GM21381 (cell line): ENCODE results near the gene TMEM140.

ENCODE experiments used
- ATAC-seq: cut with Tn5 transposase; IDR thresholded peaks from one replicate; pipeline ENCODE4 v1.9.1; 2021; ENCODE audit warnings: mild to moderate bottlenecking, moderate library complexity; ENCODE audit not compliant: unreplicated experiment

Gene TMEM140

DNA sequence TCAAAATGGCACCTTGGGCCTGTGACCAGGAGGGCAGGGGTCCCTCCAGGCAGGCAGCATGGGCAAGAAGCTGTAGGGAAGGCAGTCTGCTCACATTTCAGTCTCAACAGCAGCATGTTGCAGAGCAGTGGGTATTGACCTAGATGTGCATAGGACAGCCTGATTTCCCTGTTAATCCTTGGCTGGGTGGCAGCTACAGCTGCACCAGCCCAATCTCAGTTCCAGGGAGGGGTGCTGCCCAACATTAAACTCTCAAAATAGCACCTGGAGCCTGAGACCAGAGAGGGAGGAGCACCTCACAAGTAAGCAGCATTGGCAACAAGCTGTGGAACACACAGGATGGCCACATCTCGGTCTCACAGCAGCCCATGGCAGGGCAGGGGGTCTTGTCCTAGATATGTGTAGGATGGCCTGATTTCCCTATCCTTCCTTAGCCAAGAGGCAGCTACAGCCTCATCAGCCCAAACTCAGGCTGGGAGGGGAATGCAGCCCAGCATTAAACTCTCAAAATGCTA, 10.3 kb downstream of the TMEM140 start:
- ATAC-seq: no peak

DNA sequence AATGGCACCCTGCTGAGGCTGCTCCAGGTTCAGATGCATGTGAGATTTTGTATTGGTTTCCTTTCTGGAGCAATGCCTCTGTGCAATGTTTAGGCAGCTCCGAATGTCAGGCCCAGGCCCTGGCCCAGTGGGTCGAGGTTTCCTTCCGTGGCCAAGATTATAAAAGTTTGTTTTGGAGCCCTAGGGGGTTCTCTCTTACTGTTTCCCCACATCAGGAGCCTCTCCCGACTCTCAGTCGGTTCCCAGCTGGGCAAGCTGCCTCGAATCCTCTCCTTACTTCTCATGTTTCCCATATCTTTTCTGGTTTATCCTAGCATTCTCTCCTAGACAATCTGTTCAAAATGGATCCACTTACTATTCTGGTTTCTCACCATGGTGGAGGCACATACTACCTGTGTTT, 11.0 kb downstream of the TMEM140 start:
- ATAC-seq: no peak

DNA sequence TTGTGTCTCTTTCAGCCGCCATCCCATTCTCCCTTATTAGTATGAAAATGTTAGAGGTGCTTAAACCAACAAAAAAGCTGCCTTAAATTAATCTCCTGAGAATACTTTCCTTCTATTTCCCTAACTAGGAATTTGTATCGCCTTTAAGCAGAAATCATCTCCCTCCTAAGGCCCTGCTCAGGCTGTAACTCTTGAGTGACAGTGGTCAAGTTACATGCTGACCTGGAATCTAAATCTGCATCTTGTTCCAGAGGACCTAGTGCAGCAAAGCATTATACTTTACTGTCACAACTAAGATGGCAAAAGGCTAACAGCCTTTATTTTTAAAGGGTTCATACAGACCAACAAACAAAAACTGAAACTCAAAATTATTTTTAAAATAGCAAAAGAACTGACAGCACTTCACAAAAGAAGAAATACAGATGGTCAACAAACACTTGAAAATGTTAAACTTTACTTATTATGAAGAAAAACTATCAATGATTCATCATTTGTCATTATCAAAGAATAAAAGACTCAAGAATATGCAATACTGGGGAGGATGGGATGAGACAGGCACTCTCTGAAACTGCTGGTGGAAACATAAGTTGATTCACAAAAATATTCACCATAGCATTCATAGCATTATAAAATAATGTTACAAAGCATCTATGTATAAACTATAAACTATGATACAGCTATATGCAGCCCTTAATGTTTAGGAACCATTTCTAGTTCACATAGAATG, 11.7 kb downstream of the TMEM140 start:
- no peak for ATAC-seq

DNA sequence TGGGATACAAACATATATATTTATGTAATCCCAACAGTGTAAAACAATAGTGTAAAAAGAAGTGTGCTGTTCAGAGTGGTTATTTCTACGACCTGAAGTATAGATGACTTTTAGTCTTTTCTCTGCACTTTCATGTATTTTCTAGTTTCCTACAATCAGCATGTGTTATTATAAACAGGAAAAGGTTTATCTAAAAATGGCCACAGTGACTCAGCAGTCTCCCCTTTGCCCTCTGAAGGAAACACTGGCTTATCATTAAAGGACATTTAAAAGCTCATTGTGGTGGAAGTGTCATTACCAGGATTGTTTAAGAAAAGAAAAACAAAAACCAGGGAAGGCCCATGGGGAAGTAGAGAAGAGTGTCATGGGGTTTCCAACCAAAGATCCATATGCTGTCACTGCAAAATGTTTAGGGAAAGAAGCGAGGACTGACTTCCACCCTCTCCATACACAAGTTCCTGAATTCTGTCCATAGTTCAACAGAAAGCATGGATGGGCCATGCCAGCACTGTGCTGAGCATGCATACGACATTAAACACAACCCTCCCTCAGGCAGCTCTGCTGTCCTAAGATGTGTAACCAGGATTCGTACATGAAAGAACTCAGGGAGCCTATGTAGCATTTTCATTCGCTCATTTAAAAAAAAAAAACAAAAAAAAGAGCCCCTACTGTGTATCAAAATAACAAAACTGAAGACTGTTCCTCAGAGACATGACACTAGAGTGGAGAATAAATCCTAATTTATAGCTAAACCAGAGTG, 12.4 kb downstream of the TMEM140 start:
- peak; percentile 43 for ATAC-seq

DNA sequence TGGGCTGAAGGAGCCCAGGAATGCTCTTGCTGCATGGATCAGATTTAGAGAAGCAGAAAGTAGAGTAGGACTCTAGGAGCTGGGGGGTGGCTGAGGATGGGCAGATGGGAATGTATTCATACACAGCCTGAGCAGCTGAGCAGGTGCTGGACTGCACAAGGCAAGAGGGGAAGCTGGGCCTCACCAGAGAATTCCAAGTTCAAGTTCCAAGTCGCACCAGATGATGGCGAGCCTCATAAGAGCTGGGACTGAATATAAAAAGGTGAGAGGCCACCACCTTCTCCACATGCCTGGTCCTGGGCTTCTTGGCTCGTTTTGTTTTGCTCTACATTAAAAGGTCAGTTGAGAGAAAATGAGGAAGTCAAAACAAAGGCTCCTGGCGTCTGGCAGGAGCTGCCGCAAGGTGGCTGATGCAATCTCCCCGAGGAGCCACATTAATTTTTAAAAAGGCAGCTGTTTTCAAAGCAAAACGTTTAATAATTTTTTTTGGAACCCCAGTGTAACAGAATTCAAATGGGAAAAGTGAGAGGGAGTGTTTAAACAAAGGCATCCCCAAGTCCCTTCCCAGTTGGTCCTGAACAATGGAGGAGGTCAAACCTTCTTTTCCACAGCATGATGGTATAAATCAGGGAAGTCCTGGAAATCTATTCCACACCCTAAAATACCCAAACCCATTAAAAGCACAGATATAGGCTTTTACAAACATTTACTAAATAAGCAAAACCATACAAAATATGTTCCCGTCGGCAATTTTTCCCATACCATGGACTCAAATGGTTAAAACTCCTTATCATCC, 13.2 kb downstream of the TMEM140 start:
- no peak for ATAC-seq

DNA sequence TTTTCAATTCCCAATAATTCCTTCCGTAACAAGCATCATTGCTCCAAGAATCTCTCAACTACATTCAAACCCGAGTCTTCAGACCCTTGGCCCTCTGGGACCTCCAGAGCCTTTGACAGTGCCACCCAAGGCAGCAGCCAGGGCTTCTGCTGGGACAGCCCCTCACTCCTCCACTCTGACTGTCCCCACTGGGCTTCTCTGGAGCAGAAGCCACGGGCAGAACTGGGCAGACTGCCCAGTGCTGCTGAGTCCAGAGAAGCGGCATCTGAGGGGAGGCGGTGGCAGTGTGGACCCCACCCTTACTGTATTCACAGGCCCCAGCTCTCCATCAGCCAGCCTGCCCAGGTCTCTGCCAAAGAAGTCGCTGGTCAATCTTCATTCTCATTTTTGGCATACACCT, 13.8 kb downstream of the TMEM140 start:
- ATAC-seq: no peak

DNA sequence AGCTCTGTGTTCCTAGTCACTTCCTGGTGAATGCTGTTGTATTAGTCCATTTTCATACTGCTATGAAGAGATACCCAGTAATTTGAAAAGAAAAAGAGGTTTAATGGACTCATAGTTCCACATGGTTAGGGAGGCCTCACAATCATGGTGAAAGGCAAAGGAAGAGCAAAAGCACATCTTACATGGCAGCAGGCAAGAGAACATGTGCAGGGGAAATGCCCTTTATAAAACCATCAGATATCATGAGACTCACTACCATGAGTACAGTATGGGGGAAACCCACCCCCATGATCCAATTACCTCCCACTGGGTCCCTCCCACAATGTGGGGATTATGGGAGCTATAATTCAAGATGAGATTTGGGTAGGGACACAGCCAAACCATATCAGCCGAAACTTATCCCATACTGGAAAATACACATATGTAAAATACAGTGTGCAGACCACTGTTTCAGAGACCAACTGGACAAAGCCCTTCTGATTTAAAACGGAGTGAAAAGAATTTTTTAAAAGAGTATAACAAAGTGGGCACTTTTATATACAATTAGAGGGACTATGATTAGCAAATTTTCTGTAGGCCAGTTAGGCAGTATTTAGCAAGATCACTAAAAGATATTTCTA, 14.6 kb downstream of the TMEM140 start:
- no peak for ATAC-seq

DNA sequence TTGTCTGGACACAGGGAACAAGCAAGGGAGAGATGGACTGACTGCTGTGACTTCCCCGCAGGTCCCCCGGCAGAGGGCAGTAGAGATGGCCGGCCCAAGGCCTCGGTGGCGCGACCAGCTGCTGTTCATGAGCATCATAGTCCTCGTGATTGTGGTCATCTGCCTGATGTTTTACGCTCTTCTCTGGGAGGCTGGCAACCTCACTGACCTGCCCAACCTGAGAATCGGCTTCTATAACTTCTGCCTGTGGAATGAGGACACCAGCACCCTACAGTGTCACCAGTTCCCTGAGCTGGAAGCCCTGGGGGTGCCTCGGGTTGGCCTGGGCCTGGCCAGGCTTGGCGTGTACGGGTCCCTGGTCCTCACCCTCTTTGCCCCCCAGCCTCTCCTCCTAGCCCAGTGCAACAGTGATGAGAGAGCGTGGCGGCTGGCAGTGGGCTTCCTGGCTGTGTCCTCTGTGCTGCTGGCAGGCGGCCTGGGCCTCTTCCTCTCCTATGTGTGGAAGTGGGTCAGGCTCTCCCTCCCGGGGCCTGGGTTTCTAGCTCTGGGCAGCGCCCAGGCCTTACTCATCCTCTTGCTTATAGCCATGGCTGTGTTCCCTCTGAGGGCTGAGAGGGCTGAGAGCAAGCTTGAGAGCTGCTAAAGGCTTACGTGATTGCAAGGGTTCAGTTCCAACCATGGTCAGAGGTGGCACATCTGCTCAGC, 16.6 kb downstream of the TMEM140 start:
- ATAC-seq: no peak

DNA sequence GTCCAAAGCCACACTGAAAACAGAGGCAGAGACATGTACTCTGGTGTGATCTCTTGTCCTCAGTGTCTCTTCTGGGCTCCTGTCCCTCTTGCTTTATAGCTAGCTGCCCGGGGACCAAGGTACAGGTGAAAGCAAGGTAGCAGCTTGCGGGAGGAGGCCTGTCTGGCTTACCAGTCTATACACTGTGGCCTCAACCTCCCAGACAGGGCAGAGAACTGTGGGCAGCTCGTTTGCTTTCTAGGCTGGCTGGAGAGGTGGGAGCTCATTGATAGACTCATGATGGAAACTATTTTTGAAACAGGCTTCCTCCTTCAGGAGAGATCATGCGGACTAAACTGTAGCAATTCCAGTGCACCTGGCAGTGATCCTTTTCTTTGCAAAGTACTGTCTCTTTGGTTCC, 18.0 kb downstream of the TMEM140 start:
- ATAC-seq: no peak

DNA sequence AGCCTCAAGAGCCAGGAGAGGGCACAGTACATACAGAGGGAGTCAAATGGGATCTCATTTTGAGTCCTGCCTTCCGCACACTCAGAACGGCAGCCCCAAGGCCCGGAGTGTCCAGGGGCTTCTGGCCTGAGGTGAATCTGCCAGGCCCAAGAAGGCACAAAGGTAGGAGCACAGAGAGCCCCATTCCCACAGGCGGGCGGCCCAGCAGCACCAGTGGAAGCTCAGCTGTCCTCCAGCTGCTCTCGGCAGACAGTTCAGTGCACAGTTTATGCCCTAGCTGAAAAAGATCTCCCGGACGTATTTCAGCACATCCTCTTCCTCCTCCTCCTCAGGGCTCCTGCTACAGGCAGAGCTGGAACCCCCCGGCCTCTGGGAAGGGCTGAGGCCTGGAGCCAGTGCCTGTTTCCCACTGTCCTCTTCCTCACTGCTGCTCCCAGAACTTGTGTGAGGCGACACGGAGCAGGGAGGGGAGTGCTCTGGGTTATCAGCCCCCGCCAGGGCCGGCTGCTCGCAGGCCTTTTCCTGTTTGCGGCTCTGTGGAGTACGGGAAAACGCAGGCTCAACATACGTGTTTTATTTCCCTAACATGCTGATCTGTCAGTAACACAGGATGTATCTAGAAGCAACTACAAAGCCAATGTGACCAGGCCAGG, 18.6 kb downstream of the TMEM140 start:
- no peak for ATAC-seq

DNA sequence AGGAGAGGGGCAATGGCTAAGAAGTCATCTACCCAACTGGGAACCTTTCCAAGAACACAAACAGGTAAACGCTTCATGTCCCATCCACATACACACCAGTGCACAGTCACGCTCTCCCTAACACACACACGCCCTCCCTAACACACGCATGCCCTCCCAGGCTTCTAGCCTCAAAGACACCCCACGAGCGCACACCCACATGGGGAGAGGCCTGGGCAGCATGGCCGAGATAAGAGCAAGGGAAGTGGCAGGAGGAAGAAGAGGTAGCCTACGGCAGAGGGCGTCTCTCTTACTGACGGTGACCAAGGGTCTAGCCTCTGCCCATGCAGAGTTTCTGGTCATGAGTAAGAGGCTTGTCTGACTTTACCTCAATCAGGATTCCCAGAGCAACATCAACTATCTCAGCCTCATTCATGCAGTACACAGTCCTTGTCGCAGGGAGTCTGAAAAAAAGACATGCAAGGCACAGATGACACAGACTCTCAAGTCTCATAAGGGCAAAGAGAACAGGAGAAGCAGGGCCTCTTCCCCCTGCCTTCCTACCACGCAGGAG, 19.6 kb downstream of the TMEM140 start:
- no peak for ATAC-seq

DNA sequence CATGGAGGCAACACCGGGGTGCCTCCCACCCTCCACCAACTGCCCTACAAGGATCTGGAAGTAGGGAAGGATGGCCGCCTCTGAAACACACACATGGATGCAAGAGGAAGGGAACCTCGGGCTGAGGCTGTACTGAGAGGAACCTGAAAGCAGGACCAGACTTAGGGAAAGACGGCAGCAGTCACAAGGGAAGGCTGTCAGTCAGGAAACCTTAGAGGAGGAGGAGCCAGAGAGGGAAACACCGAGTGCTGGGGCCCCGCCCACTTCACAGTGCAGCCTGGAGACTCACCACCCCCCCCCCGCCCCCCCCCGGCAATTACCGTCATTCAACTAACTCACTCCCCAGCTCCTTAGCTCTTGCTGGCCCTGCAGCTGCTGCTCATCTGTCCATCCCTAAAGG, 20.1 kb downstream of the TMEM140 start:
- no peak for ATAC-seq

DNA sequence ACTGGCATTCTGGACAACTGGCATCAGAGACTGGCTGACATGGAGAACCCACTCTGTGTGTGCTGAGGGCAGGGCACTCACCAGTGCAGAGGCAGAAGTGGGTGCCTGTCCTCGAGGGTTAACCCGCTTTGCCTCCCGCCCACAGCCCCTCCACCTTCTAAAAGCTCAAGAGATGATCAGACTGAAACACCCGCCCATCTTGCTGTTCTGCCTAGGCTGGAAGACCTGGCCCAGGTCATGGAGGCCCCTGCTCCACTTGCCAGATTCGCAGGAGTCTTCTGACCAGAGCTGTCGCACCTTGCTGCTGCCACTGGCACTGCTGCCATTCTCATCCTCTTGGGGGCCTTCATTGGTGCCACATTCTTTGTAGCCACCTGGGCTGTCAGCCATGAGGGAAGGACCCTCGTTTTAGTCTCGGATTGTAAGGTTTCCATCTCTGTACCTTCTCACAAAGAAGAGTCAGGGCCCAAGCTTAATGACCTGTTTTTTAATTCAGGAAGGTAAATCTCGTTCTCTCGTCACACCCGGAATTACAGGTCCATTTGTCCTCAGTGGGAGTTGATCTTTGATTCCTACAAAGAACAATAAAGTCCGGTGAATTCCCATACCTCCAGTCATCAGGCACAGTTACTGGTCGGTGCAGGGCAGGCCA, 20.7 kb downstream of the TMEM140 start:
- no peak for ATAC-seq

DNA sequence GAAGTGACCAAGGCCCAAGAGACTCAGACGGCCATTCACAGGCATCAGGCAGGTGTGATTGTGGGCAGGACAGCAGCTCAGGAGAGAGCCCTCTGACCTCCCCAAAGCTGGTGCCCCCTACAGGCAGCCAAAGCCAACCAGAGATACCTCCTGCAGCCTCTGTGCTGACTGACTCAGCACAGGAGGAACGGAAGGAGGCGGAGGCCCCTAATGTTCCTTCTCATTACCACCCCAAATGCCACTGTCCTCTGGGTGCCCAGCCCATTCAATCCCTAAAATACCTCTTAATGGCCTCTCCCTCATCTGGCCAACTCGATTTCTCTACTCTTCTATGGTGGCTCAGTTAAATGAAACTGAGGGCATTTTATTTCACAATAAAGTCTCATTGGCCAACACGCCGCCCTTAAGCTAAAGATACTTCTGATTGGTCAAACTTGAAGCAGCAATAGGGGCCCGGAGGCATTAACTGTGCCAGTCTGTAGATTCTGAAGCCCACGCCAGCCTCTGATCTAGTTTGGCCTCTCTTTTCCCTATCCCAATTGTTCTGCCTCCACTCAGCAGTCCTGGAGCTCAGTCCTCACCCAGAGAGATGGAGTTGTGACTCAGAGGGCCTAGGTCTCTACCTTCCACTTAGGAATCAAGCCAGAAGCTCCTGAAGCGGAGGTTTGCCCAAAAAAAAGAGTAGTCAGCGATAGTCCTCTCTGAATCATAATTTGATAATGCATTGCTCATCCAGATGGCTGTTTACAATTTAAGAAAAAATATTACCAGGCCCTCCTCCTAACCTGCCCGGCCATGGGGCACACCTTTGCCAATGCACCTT, 21.5 kb downstream of the TMEM140 start:
- peak; percentile 35 for ATAC-seq

DNA sequence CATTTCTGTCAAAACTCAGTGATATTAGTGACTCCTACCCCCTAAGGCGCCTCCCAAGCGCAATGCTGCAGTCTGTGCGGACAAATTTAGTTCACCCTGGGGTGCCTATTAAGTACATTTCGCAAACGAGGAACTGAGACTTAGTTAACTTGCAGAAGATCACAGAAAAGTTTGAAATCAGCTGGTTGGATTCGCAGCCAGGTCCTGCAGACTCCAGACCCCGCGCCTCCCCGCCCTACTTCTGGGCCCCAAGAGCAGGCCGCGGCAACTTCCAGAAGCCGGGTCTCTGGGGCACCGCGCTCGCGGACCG, 22.0 kb downstream of the TMEM140 start:
- no peak for ATAC-seq

DNA sequence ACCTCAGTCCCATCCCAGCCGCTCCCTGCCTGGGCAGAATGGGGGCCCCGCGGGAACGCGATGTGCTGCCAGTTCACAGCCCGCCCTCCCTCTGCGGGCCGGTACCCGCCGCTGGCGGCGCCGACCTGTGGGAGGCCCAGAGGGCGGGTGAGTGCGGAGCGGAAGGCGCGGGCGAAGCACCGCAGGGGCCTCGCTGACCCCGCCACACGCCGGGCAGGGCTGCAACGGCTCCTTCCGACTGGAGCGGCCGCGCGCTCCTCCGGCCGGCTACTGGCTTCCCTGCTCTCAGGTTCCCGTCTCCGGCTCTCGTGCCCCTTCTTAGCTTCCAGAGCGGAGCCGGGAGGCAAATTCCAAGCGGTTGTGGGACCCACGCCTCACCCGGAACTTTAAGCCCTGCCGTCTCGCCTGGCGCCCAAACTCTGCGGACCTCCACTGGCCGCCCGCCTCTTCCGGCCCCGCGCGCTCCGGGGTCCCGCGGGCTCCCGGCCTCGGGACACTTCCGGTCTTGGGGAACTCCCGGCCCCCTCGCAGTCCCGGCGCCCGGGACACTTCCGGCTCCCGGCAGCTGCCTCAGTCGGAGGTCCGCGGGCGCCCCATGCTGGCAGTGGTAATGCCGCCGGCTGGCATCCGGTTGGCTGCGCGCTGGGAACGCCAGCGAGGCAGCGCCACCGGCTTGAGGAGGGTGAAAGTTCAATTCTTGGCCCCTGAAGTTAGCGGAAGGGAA, 22.6 kb downstream of the TMEM140 start, which contains the start of gene CYREN:
CYREN (minus strand) TSS at position 434 of the 724 bp plus-strand sequence. CDS start 1,785 bp downstream, outside the sequence.
- peak; percentile 77 for ATAC-seq

DNA sequence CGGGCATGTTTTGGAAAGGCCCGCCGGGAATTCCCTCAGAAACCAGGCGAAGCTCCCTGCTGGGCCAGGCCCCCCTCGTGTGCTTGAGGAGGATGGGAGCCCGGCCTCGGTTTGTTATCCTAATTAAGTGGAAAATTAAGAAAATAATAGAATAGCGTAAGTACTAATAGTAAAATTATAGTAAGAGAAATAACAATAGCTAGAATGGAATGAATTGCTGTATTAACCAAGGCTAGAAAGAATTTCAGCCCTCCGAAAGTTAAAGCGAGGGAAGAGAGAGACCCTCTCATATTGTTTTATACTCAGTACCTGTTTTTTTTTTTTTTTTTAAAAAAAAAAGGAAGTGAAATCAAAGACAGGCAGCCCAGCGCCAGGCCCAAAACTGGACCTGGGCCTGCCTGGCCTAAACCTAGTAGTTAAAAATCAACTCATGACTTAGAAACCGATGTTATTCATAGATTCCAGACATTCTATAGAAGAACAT, 23.2 kb downstream of the TMEM140 start:
- peak; percentile 28 for ATAC-seq
